Ishikawa (cell line): ENCODE measurements around the gene SH3RF3.

Experiments used
- CEBPB ChIP-seq: IDR thresholded peaks from 2 replicates; pipeline ENCODE4 v1.6.1; 2012
- EP300 ChIP-seq: IDR thresholded peaks from 2 replicates; pipeline ENCODE4 v1.6.1; 2012; ENCODE audit warnings: borderline replicate concordance
- TAF1 ChIP-seq: IDR thresholded peaks from 2 replicates; pipeline ENCODE4 v1.6.1; 2012; ENCODE audit warnings: low read depth, mild to moderate bottlenecking
- TCF12 ChIP-seq: IDR thresholded peaks from 2 replicates; pipeline ENCODE4 v1.6.1; 2012; ENCODE audit warnings: low read depth
- TEAD4 ChIP-seq: IDR thresholded peaks from 2 replicates; pipeline ENCODE4 v1.6.1; 2012
- ZBTB7A ChIP-seq: IDR thresholded peaks from 2 replicates; pipeline ENCODE4 v1.6.1; 2012; ENCODE audit warnings: low read depth
- TF ChIP-seq, protein P1 (sequence below): IDR thresholded peaks from 2 replicates; pipeline ENCODE4 v1.6.1; 2012

DNA sequence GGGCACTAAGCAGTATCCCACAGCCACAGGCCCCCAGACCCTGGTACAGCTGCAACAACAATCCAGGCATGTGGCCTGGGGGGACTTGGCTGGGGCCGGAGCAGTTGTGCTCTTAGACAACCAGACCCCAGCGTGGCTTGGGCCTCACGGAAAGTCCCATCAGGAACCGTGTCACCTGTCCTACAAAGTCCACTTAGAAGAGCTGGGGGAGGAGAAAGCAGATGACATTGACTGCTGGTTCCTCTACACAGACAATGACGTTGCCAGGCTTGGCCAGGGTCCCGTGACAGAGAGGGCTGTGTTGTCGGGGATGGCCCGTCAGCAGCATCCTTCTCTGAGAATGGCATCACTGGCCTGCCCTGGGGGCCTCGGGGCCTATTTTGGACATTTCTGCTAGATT, 360.3 kb downstream of the SH3RF3 start:
- no peak for TF ChIP-seq TEAD4
- TF ChIP-seq CEBPB = no peak
- TF ChIP-seq, protein P1, sequence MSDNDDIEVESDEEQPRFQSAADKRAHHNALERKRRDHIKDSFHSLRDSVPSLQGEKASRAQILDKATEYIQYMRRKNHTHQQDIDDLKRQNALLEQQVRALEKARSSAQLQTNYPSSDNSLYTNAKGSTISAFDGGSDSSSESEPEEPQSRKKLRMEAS = no peak
- no peak for TF ChIP-seq EP300
- TF ChIP-seq TAF1 = no peak
- no peak for TF ChIP-seq TCF12
- no peak for TF ChIP-seq ZBTB7A
